Measurements from ENCODE around the gene CD84. TPM values are rescaled to one million over a fixed set of nuclear protein-coding genes. Genes with fewer than 3 reads are reported as not detected.
"Not testable (repeated sequence)": the region's sequence is repeated elsewhere in the genome, so short reads cannot be mapped to it uniquely, and the experiment has no call there.

The CD84 gene
- total and polyA plus RNA-seq, 2 experiments from 2014 or later: not detected

- H3K36me3 ChIP-seq: no peaks in the 10 kb centered on the region
- peak overlapping the region; percentile 61 for H3K27ac ChIP-seq
- H3K4me1 ChIP-seq (ENCODE audit: low read depth): peaks cover 17% of the 10 kb centered on the region
- no peaks in the 10 kb centered on the region for H3K9me3 ChIP-seq (ENCODE audit: low read depth)
- DNase-seq (ENCODE audit: low read depth in 1 of 2, low spot score in 1 of 2): peak; percentile 13 to 44
- H3K4me3 ChIP-seq: no peak overlapping the region
- no peaks in the 10 kb centered on the region for H3K27me3 ChIP-seq
- TF ChIP-seq CTCF (IDR thresholded peaks at IDR 0.05; ENCODE audit: low read depth, low read length): no peak
These were observed 39.1 kb downstream of the CD84 start for GRCh38 chr1:160539990-160540858.

- Histone ChIP-seq H3K27ac (no peak overlapping the region), H3K27me3 (no peaks in the 10 kb centered on the region), H3K4me3 (no peak overlapping the region), H3K4me1 (ENCODE audit: low read depth) (peaks cover 17% of the 10 kb centered on the region), H3K9me3 (ENCODE audit: low read depth) (no peaks in the 10 kb centered on the region), H3K36me3 (no peaks in the 10 kb centered on the region)
- TF ChIP-seq CTCF (IDR thresholded peaks at IDR 0.05; ENCODE audit: low read depth, low read length): no peak
- DNase-seq (ENCODE audit: low read depth in 1 of 2, low spot score in 1 of 2): no peak
These were observed 39.7 kb downstream of the CD84 start for GRCh38 chr1:160539684-160539989.

- H3K9me3 ChIP-seq (ENCODE audit: low read depth): no peaks in the 10 kb centered on the region
- H3K27ac ChIP-seq: no peak overlapping the region
- H3K4me1 ChIP-seq (ENCODE audit: low read depth): peaks cover 17% of the 10 kb centered on the region
- H3K27me3 ChIP-seq: no peaks in the 10 kb centered on the region
- TF ChIP-seq CTCF (IDR thresholded peaks at IDR 0.05; ENCODE audit: low read depth, low read length): no peak
- no peak overlapping the region for H3K4me3 ChIP-seq
- H3K36me3 ChIP-seq: no peaks in the 10 kb centered on the region
- no peak for DNase-seq (ENCODE audit: low read depth in 1 of 2, low spot score in 1 of 2)
These were observed 40.2 kb downstream of the CD84 start for GRCh38 chr1:160538985-160539651.

GRCh38 chr1:160537714-160538665, 41.3 kb downstream of the CD84 start:
- no peak for TF ChIP-seq CTCF (IDR thresholded peaks at IDR 0.05; ENCODE audit: low read depth, low read length)
- DNase-seq (ENCODE audit: low read depth in 1 of 2, low spot score in 1 of 2): no peak
- H3K36me3 ChIP-seq: no peaks in the 10 kb centered on the region
- no peak overlapping the region for H3K4me3 ChIP-seq
- H3K27ac ChIP-seq: no peak overlapping the region
- H3K4me1 ChIP-seq (ENCODE audit: low read depth): peaks cover 17% of the 10 kb centered on the region
- no peaks in the 10 kb centered on the region for H3K9me3 ChIP-seq (ENCODE audit: low read depth)
- no peaks in the 10 kb centered on the region for H3K27me3 ChIP-seq

- no peak overlapping the region for H3K4me3 ChIP-seq
- TF ChIP-seq CTCF (IDR thresholded peaks at IDR 0.05; ENCODE audit: low read depth, low read length): no peak
- no peaks in the 10 kb centered on the region for H3K27me3 ChIP-seq
- H3K36me3 ChIP-seq: no peaks in the 10 kb centered on the region
- no peaks in the 10 kb centered on the region for H3K9me3 ChIP-seq (ENCODE audit: low read depth)
- no peak overlapping the region for H3K27ac ChIP-seq
- peaks cover 11% of the 10 kb centered on the region for H3K4me1 ChIP-seq (ENCODE audit: low read depth)
- no peak for DNase-seq (ENCODE audit: low read depth in 1 of 2, low spot score in 1 of 2)
These were observed 44.3 kb downstream of the CD84 start for GRCh38 chr1:160534823-160535605.

- H3K27me3 ChIP-seq; DNase-seq (ENCODE audit: low read depth in 1 of 2, low spot score in 1 of 2); H3K4me1 ChIP-seq (ENCODE audit: low read depth); H3K4me3 ChIP-seq; H3K27ac ChIP-seq; H3K36me3 ChIP-seq; H3K9me3 ChIP-seq (ENCODE audit: low read depth): not testable (repeated sequence)
These were observed 46.8 kb downstream of the CD84 start for GRCh38 chr1:160532557-160532813.

- not testable (repeated sequence) for H3K9me3 ChIP-seq (ENCODE audit: low read depth); DNase-seq (ENCODE audit: low read depth in 1 of 2, low spot score in 1 of 2); H3K27ac ChIP-seq; H3K27me3 ChIP-seq; H3K4me3 ChIP-seq; H3K4me1 ChIP-seq (ENCODE audit: low read depth); H3K36me3 ChIP-seq
These were observed 47.3 kb downstream of the CD84 start for GRCh38 chr1:160531809-160532556.

All from cardiac muscle cell (in vitro differentiated cells and primary cell).